Lower leg skin (tissue), 4 donors: Measurements from ENCODE around the gene SPTB. TPM values are rescaled to one million over a fixed set of nuclear protein-coding genes. Genes with fewer than 3 reads are reported as not detected.

Experiments
- DNase-seq, 2 donors: peaks; one replicate each; pipeline ENCODE4 v3.0.0-alpha.2; 2019; ENCODE audit warnings: low spot score in 2 of 2
- H3K4me3 ChIP-seq: fragments of 200-600 bp; sonication (generic); 2 replicates; pipeline ENCODE4 v1.5.1; 2017; ENCODE audit warnings: mild to moderate bottlenecking, low read depth; ENCODE audit not compliant: poor library complexity, severe bottlenecking
- CTCF ChIP-seq, 3 donors: fragments of 450-650 bp; IDR thresholded peaks; one replicate each; pipeline ENCODE4 v1.5.1; 2016; ENCODE audit warnings: antibody characterized with exemption in 3 of 3, mild to moderate bottlenecking in 3 of 3, moderate library complexity in 2 of 3
- POLR2A ChIP-seq, 2 donors: fragments of 450-650 bp; IDR thresholded peaks; one replicate each; pipeline ENCODE4 v1.6.1; 2016 to 2017; ENCODE audit warnings: antibody characterized with exemption in 2 of 2, mild to moderate bottlenecking in 1 of 2, moderate library complexity in 1 of 2
- WGBS, 2 donors: methylation state at CpG; one replicate each; pipeline ENCODE4 v1.1.5; 2018; 5-methylcytosine and 5-hydroxymethylcytosine counted together
- intact Hi-C: fragments of 100-400 bp; cut with DNase I; formaldehyde crosslinking; loops from one replicate; pipeline ENCODE4 v1.15.0; 2023; ENCODE audit warnings: low total_unique reads
- total RNA-seq, 4 donors: library from RNA; depleted of rRNA; stranded (reverse); fragments of >200 nt; gene quantifications; one replicate each; pipeline ENCODE4 v1.1.0, GENCODE V29; 2016

Gene SPTB
- total RNA-seq, 4 donors from 2014 or later = 0.34 to 1.3 (median 0.92) TPM

DNA sequence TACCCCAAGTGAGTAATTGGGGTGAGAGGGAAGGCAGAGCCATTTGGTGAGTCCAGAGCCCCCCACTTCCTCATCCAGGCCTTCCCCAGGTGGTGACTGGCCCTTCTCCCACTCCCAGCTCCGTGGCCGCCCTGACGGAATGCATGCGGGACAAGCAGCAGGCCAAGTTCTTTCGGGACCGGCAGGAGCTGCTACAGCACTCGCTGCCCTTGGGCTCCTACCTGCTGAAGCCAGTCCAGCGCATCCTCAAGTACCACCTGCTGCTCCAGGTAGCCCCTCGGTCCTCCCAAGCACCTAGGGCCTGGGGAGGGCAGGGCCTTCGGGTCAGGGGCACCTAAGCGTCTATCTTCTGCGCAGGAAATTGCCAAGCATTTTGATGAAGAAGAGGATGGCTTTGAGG lies 149.0 kb downstream of the SPTB start:
- no peak overlapping the region for H3K4me3 ChIP-seq
- 95 to 96% methylated on average over 12 of the region's 12 CpGs for WGBS, 2 donors
- peak in 1 of 2 donors; percentile 82 for DNase-seq

DNA sequence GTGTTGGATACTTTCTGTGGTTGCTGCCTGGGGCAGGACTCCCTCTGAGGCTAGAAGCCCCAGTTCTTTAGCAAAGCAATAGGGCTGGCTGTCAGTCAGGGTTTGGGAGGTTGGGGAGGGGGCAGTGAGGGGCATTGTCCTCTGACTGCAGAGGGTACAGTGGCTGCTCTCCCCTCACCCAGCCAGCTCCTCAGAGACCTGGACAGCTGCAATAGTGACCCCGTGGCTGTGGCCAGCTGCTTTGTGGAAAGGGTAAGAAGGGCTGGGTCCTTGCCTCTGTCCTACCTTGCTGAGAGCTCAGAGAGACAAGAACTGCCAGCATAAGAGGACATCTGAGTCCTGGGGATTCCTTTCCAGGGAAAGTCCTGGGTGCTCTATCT lies 149.7 kb downstream of the SPTB start:
- WGBS, 2 donors = 100% methylated on average over 1 of the region's 1 CpG; no CpG with 5 or more reads in 1 of the 2 donors
- intact Hi-C loops = no loop called here
- DNase-seq = peak in 1 of 2 donors; percentile 77
- H3K4me3 ChIP-seq = no peak overlapping the region
- TF ChIP-seq POLR2A (IDR thresholded peaks at IDR 0.05) (no peak), CTCF (IDR thresholded peaks at IDR 0.05) (no peak)

More for the DNA sequence above, 149.0 kb downstream of the SPTB start:
- intact Hi-C loops = no loop called here
- TF ChIP-seq CTCF (IDR thresholded peaks at IDR 0.05) (no peak), POLR2A (IDR thresholded peaks at IDR 0.05) (no peak)

DNA sequence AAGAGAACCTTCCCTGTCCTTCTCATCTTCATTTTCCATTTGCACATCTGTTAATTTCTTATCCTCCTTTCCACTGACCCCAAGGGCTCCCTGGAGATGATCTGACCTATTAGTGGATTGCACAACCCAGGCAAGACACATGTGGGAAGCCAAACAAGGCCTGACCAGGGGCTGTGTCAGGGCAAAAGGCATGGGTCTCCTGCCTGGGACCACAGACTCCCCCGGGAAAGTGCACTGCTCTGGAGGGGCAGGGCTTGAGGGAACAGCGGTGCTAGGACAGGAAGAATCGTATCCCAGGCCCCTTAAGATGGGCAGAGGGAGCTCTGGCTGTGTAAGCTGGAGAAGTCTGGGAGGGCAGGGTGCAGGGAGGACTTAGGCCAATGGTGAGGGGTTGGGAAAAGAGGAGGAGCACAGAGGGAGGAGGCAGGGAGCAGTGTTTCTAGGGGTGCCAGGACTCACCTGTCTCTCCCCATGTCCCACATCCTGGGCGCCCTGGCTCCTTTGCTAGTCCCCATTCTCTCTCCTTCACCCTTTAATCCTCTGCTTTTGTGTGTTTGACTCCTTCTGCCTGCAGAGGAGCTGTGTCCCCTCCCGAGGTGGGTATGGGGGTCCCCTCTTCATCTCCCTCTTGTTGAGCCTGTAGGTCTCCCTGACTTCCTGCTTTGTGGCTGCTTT lies 150.2 kb downstream of the SPTB start:
- peak in 1 of 2 donors; percentile 83 for DNase-seq
- intact Hi-C loops = no loop called here
- 81 to 86% methylated on average over 5 of the region's 5 CpGs for WGBS, 2 donors
- TF ChIP-seq CTCF (IDR thresholded peaks at IDR 0.05) (no peak), POLR2A (IDR thresholded peaks at IDR 0.05) (no peak)
- no peak overlapping the region for H3K4me3 ChIP-seq

DNA sequence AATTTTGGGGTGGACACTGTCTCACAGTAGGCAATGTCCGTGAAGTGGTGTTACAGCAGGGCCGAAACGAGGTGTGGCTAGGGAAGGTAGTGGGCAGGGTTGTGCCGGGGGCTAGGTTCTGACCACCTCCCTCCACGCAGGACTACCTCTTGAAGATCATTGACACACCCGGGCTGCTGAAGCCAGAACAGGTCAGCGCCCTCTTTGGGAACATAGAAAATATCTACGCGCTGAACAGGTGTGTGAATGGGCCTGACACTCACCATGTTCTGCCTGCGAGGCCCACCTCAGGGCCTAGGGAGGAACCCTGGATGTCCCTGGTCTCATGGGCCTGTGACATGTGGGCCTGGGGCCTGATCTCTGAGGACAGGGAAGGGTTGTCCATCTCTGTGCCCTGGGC lies 150.9 kb downstream of the SPTB start:
- no peak overlapping the region for H3K4me3 ChIP-seq
- no peak for TF ChIP-seq POLR2A (IDR thresholded peaks at IDR 0.05)
- TF ChIP-seq CTCF (IDR thresholded peaks at IDR 0.05) = no peak
- intact Hi-C loops = no loop called here
- 91 to 94% methylated on average over 10 of the region's 10 CpGs for WGBS, 2 donors
- DNase-seq = peak in 1 of 2 donors; percentile 77

DNA sequence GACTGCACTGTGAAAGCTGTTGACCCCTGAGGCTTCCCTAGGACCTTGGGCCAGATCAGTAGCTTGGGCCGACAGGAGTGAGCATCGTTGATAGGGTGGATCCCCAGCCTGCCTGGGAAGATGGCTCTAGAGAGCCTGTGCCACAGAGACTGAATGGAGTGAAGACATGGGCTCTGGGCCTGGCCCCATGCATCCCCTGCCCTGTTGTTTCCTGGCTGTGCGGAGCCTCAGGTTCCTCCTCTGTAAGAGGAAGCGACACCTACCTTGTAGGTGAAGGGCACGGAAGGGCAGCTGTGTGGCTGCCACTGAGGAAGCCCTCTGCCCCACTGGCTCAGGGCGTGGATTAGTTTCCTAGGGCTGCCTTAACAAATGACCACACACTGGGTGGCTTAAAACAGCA lies 151.6 kb downstream of the SPTB start:
- 90% methylated on average over 6 of the region's 6 CpGs for WGBS, 2 donors
- intact Hi-C loops = no loop called here
- no peak overlapping the region for H3K4me3 ChIP-seq
- TF ChIP-seq CTCF (IDR thresholded peaks at IDR 0.05) (no peak), POLR2A (IDR thresholded peaks at IDR 0.05) (no peak)
- DNase-seq = peak in 1 of 2 donors; percentile 72
